Activated naive CD4-positive, alpha-beta T cell treated with anti-CD3 and anti-CD28 coated beads, Interleukin-2, amount 50 U/mL, for 24 hours (primary cell): ENCODE measurements around the gene ARID3C.

Experiments
- H3K27ac Mint-ChIP-seq: one replicate; pipeline ENCODE4 v1.8.0; 2021; ENCODE audit warnings: mild to moderate bottlenecking, mixed read lengths
- H3K27me3 Mint-ChIP-seq: one replicate; pipeline ENCODE4 v1.8.0; 2021; ENCODE audit warnings: mixed read lengths
- H3K36me3 Mint-ChIP-seq: one replicate; pipeline ENCODE4 v1.8.0; 2021; ENCODE audit warnings: mixed read lengths
- H3K4me1 Mint-ChIP-seq: one replicate; pipeline ENCODE4 v1.8.0; 2021; ENCODE audit warnings: mixed read lengths
- H3K4me3 Mint-ChIP-seq: one replicate; pipeline ENCODE4 v1.8.0; 2021; ENCODE audit warnings: mild to moderate bottlenecking, mixed read lengths
- H3K9me3 Mint-ChIP-seq: one replicate; pipeline ENCODE4 v1.8.0; 2021; ENCODE audit warnings: mixed read lengths

Gene ARID3C

DNA sequence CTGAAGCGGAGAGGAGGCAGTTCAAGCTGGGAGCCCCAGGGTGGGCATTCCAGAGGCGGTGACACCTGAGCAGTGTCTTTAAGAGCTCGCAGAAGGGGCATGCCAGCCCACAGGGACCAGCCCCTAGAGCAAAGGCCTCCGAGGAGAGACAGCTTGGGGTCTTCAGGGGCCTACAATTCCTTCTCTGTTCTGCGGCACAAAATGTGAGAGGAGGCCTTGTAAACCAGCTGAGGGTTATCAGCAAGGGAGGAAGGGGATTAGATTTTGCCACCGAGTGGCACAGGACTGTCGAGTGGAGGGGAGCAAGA, 9.2 kb upstream of the ARID3C start:
- Mint-ChIP-seq H3K27me3 (no peaks in the 10 kb centered on the region), H3K36me3 (peaks cover 8% of the 10 kb centered on the region), H3K27ac (peak overlapping the region; percentile 79), H3K9me3 (no peaks in the 10 kb centered on the region), H3K4me3 (peak overlapping the region; percentile 96), H3K4me1 (peaks cover 46% of the 10 kb centered on the region)

DNA sequence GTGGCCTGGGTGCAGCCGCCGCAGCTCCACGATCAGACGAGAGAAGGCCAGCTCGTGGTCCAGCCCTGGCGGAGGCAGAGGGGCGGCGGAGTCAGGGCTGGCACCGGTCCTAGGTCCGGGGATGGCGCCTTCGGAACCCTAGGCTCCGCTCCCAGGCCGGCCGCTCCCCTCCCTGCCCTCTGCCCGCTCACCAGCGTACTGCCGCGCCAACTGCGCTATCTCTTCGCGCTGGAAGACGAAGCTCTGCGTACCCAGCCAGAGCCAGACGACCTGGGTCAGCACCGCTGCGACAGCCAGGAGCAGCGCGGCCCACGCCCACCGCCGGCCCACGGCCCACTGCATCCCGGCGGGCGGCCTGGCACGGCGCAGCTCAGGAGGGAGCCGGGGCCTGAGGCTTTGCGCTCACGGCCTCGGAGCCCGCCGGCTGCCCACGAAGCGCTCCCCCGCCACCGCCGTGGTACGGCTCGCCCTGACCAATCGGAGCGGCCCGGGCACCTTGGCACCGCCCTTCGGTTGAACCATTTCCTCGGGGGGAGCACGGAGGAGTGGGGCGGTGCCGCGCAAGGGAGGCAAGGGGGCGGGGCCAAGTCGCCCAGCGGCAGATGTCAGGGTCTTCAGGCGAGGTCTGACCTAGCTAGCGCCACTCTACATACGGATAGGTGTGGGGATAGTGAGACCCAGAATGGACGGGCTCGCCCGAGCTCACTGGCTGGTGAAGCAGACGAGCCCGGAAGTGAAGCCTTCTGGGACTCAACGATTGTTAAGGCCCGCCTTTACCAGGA, 8.7 kb upstream of the ARID3C start, which contains the start of gene SIGMAR1:
SIGMAR1 (minus strand) TSS at position 432 of the 782 bp plus-strand sequence; CDS start at position 342, 90 bp downstream.
- peak within 1 kb of the TSS; percentile 96 for H3K4me3 Mint-ChIP-seq
- H3K4me1 Mint-ChIP-seq: peaks cover 46% of the 10 kb centered on the region
- no peaks in the 10 kb centered on the region for H3K9me3 Mint-ChIP-seq
- peak within 1 kb of the TSS; percentile 93 for H3K27ac Mint-ChIP-seq
- H3K36me3 Mint-ChIP-seq: peaks cover 8% of the 10 kb centered on the region
- no peaks in the 10 kb centered on the region for H3K27me3 Mint-ChIP-seq

DNA sequence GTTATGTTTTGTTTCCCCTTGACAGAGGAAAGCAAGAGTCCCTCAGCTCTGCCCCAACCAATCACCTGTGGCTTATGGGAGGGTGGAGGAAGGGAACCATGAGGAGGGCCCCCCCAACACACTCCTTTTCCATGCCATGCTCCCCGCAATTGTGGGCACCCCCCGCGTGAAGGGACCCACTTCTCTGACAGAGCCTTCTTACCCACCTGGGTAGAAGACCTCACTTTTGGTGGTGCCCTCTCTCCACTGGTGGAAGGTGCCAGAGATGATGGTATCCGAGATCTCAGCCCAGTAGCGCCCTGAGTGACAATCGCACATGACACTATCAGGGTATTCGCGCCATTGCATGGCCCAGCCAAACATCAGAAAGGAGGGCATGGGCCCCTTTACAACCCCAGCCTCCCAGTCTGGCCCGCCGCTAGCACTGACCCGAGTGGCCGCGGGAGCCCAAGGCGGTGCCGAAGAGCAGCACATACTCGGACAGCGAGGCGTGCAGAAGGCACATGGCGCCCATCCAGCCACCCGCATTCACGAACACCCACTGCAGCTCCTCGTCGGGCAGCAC, 8.0 kb upstream of the ARID3C start:
- H3K9me3 Mint-ChIP-seq: no peaks in the 10 kb centered on the region
- no peaks in the 10 kb centered on the region for H3K27me3 Mint-ChIP-seq
- H3K4me3 Mint-ChIP-seq: peak overlapping the region; percentile 96

DNA sequence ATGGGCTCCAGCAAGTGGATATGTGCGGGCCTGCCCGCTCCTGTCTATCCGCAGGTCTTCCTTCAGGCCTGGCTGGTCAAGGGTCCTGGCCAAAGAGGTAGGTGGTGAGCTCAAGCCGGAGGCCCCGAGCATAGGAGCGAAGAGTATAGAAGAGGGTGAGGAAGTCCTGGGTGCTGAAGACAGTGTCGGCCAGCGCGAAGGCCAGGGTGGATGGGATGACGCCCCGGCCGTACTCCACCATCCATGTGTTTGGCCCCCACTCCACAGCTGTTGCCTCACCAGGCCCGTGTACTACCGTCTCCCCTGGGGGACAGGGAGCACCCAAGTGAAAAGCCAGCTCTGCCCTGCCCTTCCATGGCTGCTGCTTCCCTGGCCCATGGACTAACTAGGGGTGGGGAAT, 6.7 kb upstream of the ARID3C start:
- no peak overlapping the region for H3K27ac Mint-ChIP-seq
- peaks cover 1% of the 10 kb centered on the region for H3K27me3 Mint-ChIP-seq
- H3K36me3 Mint-ChIP-seq: peaks cover 8% of the 10 kb centered on the region
- peaks cover 44% of the 10 kb centered on the region for H3K4me1 Mint-ChIP-seq
- no peaks in the 10 kb centered on the region for H3K9me3 Mint-ChIP-seq
- H3K4me3 Mint-ChIP-seq: peak overlapping the region; percentile 79

More for the DNA sequence above, 8.0 kb upstream of the ARID3C start:
- peak overlapping the region; percentile 93 for H3K27ac Mint-ChIP-seq
- peaks cover 46% of the 10 kb centered on the region for H3K4me1 Mint-ChIP-seq
- H3K36me3 Mint-ChIP-seq: peaks cover 8% of the 10 kb centered on the region

DNA sequence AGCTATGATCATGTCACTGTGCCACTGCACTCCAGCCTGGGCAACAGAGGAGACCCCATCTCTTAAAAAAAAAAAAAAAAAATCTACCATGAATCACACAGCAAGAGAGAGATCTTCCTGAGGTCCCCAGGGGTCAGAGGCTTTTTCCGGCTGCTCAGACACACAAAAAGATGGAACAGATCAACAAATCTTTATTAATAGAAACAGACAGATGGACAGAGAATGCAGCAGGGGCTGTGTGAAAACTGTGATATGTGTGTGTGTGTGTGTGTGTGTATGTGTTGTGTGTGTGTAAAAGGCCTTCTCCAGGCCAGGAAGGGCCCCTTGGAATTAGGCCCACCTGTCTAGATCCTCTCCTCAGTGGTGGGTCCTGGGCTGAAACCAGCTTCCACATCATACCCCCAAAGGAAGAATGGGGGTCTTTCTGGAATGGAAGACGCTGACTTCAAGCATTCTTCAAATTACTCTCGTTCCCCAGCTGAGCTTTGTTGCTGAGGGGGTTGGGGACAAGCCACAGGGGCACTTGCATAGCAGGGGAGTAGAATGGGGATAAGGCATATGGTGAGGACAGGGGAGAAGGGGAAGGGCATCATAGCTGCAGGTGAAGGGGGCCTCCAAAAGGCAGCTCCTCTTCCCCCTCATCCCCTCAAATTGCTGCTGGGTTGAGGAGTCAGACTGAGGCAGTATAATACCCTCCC, 5.8 kb upstream of the ARID3C start:
- peaks cover 48% of the 10 kb centered on the region for H3K4me1 Mint-ChIP-seq
- H3K4me3 Mint-ChIP-seq: no peak overlapping the region
- H3K9me3 Mint-ChIP-seq: no peaks in the 10 kb centered on the region
- H3K27me3 Mint-ChIP-seq: peaks cover 7% of the 10 kb centered on the region
- peaks cover 8% of the 10 kb centered on the region for H3K36me3 Mint-ChIP-seq
- H3K27ac Mint-ChIP-seq: no peak overlapping the region

DNA sequence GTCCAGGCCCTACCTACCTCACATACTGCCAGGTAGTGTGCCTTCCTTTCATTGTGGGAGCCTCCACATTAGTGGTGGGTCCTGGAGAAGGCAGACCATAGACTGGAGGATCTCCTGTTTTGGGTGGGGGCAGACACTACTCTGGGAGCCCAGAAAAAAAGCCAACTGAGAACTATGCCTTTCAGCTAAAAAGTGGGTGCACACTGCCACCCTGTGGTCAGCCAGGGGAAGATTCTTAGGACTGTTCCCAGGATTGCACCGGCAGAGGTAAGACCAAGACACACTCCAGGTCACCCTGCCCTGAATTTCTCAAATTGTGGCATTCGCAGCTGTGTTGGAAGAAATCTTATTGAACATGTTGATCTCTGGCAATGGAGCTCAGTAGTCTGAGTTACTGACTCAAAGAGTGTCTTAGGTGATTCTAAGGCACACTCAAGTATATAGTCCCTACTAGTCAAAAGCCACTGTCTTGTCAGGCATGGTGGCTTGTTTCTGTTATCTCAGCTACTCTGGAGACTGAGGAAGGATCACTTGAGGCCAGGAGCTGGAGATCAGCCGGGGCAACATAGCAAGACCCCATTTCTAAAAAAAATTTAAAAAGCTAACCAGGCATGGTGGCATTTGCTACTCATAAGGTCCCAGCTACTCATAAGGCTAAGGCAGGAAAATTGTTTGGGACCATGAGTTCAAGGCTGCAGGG, 5.1 kb upstream of the ARID3C start:
- Mint-ChIP-seq H3K4me3 (no peak overlapping the region), H3K27me3 (peaks cover 12% of the 10 kb centered on the region), H3K9me3 (no peaks in the 10 kb centered on the region), H3K27ac (no peak overlapping the region), H3K4me1 (peaks cover 55% of the 10 kb centered on the region), H3K36me3 (peaks cover 8% of the 10 kb centered on the region)

DNA sequence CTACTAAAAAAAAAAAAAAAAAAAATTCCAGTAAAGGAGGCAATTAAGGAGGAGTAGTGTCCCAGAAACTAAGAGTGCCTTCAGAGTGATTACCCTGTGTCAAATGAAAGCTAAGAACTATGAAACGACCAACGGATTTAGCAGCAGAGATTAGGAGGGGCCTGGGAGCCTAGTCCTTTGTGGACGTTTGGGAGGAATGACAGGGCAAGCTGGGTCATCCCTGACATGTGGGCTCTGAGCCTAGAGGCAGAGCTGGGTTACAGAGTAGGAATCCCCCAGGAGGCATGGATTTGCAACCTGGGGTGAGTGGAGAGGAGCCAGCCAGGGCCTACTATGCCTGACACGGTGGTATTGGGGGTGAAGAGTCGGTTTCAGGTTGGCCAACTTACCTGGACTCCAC, 4.3 kb upstream of the ARID3C start:
- Mint-ChIP-seq H3K9me3 (no peaks in the 10 kb centered on the region), H3K4me1 (peaks cover 52% of the 10 kb centered on the region), H3K27ac (no peak overlapping the region), H3K36me3 (peaks cover 10% of the 10 kb centered on the region), H3K4me3 (no peak overlapping the region), H3K27me3 (peaks cover 16% of the 10 kb centered on the region)

DNA sequence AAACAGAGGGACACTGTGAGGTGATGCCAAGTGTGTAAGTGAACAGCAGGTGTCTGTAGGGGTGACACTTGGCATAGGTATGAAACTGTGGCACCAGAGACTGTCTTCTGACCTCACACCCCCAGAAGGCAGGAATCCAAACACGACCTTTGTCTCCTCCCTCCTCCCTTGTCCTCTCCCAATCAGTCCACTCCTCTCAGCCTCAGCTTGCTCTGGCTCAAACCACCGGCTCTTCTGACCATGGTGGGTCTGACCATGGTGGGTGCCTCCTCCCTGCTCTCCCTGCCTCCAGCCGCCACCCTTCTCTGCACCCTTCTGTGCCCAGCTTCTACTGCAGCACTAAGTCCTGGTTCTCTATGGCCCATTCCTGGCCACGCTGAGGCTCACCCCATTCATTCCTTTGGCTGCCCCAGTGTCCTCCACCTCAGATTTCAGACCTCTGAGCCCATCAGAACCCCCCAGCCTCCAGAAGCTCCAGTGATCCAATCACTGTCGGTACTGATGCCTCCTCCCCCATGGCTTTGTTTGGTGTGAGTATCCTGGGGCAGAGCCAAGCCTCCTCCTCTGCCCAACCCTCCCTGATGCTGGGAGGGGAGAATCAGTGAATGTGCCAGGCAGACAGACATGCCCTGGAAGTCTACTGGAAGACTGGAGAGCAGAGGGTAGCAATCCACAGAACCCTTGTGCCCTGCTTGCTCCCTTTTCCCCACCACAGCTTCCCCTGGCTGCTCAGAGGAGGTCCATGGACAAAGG, 1.7 kb upstream of the ARID3C start:
- H3K27ac Mint-ChIP-seq: no peak overlapping the region
- H3K36me3 Mint-ChIP-seq: peaks cover 5% of the 10 kb centered on the region
- H3K9me3 Mint-ChIP-seq: no peaks in the 10 kb centered on the region
- peak overlapping the region; percentile 48 for H3K4me3 Mint-ChIP-seq
- H3K4me1 Mint-ChIP-seq: peaks cover 40% of the 10 kb centered on the region
- H3K27me3 Mint-ChIP-seq: peaks cover 35% of the 10 kb centered on the region

DNA sequence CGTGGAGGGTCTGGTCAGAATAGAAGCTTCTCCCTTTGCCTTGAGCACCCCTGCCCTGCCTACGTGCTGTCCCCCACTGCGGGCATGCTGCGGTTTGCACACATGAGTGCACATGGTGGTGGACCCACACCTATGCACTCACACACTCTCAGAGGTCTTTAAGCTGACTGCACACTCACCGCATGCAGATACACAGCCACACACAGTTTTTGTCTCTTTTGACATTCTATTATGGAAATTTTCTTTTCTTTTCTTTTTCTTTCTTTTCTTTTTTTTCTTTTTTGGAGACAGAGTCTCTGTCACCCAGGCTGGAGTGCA, 584 bp upstream of the ARID3C start:
- H3K4me1 Mint-ChIP-seq: peaks cover 30% of the 10 kb centered on the region
- peak overlapping the region; percentile 37 for H3K27ac Mint-ChIP-seq
- H3K27me3 Mint-ChIP-seq: peaks cover 38% of the 10 kb centered on the region
- no peaks in the 10 kb centered on the region for H3K9me3 Mint-ChIP-seq
- H3K36me3 Mint-ChIP-seq: peaks cover 2% of the 10 kb centered on the region
- peak overlapping the region; percentile 74 for H3K4me3 Mint-ChIP-seq

DNA sequence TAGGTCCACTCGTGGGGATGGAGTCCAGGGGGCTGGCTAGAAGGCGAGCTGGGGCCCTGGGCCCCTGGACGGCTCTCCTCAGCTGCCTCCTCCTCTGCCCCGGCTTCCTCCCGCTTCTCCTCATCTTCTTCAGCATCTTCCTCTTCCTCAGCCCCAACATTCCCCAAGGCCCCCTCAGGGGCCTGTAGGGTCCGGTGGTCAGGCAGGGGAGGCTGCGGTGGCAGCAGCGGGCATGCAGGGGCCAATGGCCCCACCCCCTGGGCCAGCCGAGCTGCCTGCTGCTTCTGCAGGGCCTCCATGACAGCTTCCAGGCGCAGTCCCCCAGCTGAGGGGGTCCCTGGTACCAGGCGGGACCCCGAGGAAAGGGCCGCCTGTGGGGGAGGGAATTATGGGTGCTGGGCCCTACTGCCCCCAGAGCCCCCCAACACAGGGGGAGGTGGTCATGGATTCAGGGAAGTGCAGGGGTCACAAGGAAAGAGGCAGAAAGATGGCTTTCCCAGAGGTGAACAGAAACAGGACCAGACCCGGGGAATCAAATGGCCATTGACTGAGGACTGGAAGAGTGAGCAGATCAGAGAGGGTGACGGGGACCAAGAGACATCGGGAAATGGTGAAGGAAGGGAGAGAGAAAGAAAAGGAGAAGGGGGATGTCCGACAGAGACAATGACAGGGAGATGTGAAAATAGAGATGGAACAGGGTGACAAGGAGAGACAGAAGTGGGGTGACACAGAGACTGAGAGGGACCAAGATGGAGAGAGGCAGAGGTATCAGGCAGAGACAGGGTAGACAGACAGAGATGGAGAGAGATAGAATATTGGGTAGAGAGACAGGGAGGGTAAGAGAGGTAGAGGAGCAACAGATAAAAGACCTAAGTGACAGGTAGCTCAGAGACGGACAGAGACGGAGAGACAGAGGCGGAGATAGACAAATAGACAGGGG, 880 bp downstream of the ARID3C start:
- H3K36me3 Mint-ChIP-seq: peaks cover 2% of the 10 kb centered on the region
- peaks cover 23% of the 10 kb centered on the region for H3K4me1 Mint-ChIP-seq
- H3K27ac Mint-ChIP-seq: peak overlapping the region; percentile 65
- no peaks in the 10 kb centered on the region for H3K9me3 Mint-ChIP-seq
- H3K4me3 Mint-ChIP-seq: peak overlapping the region; percentile 91
- peaks cover 46% of the 10 kb centered on the region for H3K27me3 Mint-ChIP-seq

DNA sequence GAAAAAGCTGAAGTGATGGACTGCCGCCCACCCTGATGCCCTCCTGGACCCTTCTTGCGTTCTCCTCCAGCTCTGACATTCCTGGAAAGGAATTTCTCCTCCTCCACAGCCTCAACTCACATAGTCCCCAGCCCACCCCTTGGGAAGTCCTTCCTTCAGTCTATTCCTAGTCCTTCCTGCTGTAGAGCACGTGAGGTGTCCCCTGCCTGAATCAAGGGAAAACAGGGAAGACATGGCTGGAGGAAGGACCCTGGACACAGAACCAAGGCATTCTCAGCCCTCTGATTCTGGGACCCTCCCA, 3.7 kb downstream of the ARID3C start:
- no peak overlapping the region for H3K4me3 Mint-ChIP-seq
- H3K9me3 Mint-ChIP-seq: no peaks in the 10 kb centered on the region
- peaks cover 52% of the 10 kb centered on the region for H3K27me3 Mint-ChIP-seq
- H3K27ac Mint-ChIP-seq: peak overlapping the region; percentile 59
- peaks cover 25% of the 10 kb centered on the region for H3K4me1 Mint-ChIP-seq
- H3K36me3 Mint-ChIP-seq: peaks cover 2% of the 10 kb centered on the region

DNA sequence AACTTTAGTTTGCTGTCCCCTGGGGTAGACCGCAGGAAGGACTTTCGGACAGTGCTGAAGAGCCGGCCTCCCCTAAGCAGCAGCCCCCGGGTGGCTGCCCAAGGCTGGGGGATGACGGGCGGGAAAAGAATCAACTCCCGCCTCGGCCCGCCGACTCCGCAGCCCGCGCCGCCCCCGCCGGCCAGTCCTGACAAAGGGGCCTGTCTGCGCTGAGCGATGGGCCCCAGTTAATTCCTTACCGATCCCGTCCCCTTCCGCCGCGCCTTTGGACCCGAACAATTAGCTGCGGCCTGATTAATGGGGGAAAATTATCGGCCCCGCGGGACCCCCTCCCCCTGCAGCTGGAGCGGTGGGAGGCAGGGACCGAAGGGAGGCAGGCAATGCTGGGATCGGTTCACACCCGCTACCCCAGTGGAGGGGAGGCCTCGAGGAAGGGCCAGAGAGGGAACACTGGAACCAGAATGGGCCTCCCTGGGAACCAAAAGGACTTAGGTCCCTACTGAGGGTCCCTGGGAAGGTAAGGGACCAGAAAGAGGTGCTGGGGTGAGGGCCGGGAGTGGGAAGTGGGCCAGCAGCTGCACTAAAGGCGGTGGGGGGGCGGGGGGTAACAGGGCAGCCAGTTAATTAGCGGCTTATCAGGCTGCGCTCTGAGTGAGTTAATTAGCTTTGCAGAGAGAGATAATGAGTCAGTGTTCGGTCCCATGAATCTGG, 4.2 kb downstream of the ARID3C start:
- Mint-ChIP-seq H3K9me3 (no peaks in the 10 kb centered on the region), H3K4me1 (peaks cover 29% of the 10 kb centered on the region), H3K27me3 (peaks cover 50% of the 10 kb centered on the region), H3K36me3 (peaks cover 2% of the 10 kb centered on the region), H3K27ac (peak overlapping the region; percentile 59), H3K4me3 (no peak overlapping the region)

DNA sequence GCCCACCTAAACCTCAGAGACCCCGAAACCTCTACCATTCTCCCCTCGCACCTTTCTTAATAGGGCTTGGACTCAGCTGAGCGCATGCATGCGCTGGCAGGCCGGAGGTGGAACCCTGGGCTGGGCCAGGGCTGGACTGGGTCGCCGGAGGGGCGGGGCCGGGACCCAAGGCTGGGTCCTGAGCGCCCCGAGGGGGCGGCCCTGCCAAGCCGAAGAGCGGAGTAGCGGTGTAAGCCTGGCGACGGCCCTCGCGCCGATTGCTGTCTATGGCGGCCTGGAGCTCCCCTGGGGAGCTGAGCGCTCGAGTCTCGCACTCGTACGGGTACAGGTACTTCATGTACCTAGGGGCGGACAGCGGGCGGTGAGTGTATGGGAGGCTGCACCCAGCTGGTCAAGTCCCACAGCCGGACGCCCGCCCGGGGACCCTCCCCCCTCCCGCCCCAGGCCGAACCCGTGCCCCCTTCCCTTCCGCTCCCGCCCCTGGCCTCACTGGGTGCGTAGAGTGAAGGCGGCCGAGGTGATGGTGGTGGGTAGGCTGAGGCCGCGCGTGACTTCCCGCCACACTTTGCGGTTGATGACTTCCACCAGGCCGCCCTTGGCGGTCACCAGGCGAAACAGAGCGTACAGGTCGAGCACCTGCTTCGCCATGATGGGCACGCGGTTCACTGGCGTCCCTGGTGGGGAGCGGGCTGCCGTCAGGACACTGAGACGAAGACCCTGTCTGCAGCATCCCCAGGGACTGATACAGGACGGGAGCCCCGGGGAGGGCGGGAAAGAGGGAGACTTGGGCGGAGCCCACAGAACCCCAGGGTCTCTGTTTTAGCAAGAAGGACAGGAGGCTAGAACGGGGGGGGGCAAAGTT, 5.3 kb downstream of the ARID3C start:
- H3K27ac Mint-ChIP-seq: peak overlapping the region; percentile 70
- peaks cover 32% of the 10 kb centered on the region for H3K4me1 Mint-ChIP-seq
- peaks cover 45% of the 10 kb centered on the region for H3K27me3 Mint-ChIP-seq
- peaks cover 2% of the 10 kb centered on the region for H3K36me3 Mint-ChIP-seq
- peak overlapping the region; percentile 35 for H3K4me3 Mint-ChIP-seq
- H3K9me3 Mint-ChIP-seq: no peaks in the 10 kb centered on the region
